Testis (tissue), 5 donors: ENCODE measurements around the gene TTC8. TPM values are rescaled to one million over a fixed set of nuclear protein-coding genes. Genes with fewer than 3 reads are reported as not detected.
"Not testable (repeated sequence)": the region's sequence is repeated elsewhere in the genome, so short reads cannot be mapped to it uniquely, and the experiment has no call there.

Source experiments
- DNase-seq: peaks from one replicate; pipeline ENCODE4 v3.0.0-alpha.2; 2019
- H3K27ac ChIP-seq, 2 donors: fragments of 200-600 bp; sonication (generic); one replicate each; pipeline ENCODE4 v1.5.1; 2019
- H3K27me3 ChIP-seq: fragments of 200-600 bp; sonication (generic); one replicate; pipeline ENCODE4 v1.5.1; 2019
- H3K36me3 ChIP-seq: fragments of 200-600 bp; sonication (generic); one replicate; pipeline ENCODE4 v1.5.1; 2017; ENCODE audit warnings: low read depth; ENCODE audit errors: missing control alignments
- H3K4me1 ChIP-seq: fragments of 200-600 bp; sonication (generic); one replicate; pipeline ENCODE4 v1.5.1; 2019
- H3K4me3 ChIP-seq, 2 donors: fragments of 200-600 bp; sonication (generic); one replicate each; pipeline ENCODE4 v1.5.1; 2017 to 2019
- H3K9me3 ChIP-seq: fragments of 200-600 bp; sonication (generic); one replicate; pipeline ENCODE4 v1.5.1; 2017
- POLR2A ChIP-seq: fragments of 450-650 bp; IDR thresholded peaks from one replicate; pipeline ENCODE4 v1.6.1; 2017; ENCODE audit warnings: antibody characterized with exemption, mild to moderate bottlenecking, moderate library complexity
- WGBS, 2 donors: methylation state at CpG; one replicate each; pipeline ENCODE4 v1.1.5; 2018; 5-methylcytosine and 5-hydroxymethylcytosine counted together
- intact Hi-C: fragments of 100-400 bp; cut with DNase I; formaldehyde crosslinking; loops from one replicate; pipeline ENCODE4 v1.15.1; 2023; ENCODE audit warnings: low total_unique reads
- long read RNA-seq, 2 donors: transcript quantifications; one replicate each; lab custom pipeline, GENCODE V29; 2026
- polyA plus RNA-seq: library from polyadenylated mRNA; stranded (reverse); fragments of 350-450 nt; fragmentation: Illumina TruSeq; extraction: RNeasy Lipid Tissue Mini Kit (QIAGEN cat#74804); gene quantifications from one replicate; pipeline ENCODE4 v1.2.3, GENCODE V29; 2014; ENCODE audit warnings: low read depth, low replicate concordance; ENCODE audit not compliant: insufficient read depth
- total RNA-seq, 2 donors: library from RNA; depleted of rRNA; stranded (reverse); fragments of >200 nt; gene quantifications; one replicate each; pipeline ENCODE4 v1.2.3, GENCODE V29; 2016
- TF ChIP-seq, protein P1 (sequence below), 3 experiments: fragments of 450-650 bp in 2 of 3; fragments of 200-600 bp in 1 of 3; sonication (generic) in 1 of 3; IDR thresholded peaks; one replicate each; pipeline ENCODE4 v1.5.1; 2016 to 2019; ENCODE audit warnings: antibody characterized with exemption in 3 of 3, mild to moderate bottlenecking in 2 of 3, moderate library complexity in 1 of 3

The TTC8 gene
- 100 to 1,000 TPM; 139 to 144 TPM for total RNA-seq
- polyA plus RNA-seq: 67.5 TPM
- long read RNA-seq, donor 1, full-length matches to known transcripts: 8 of 13 reads
- long read RNA-seq, donor 1, partial matches to known transcripts: 5 of 13 reads
- long read RNA-seq, donor 1, other reads (novel, unspliced or antisense): 0 of 13 reads
- long read RNA-seq, donor 2, full-length matches to known transcripts: 18 of 28 reads
- long read RNA-seq, donor 2, partial matches to known transcripts: 10 of 28 reads
- long read RNA-seq, donor 2, other reads (novel, unspliced or antisense): 0 of 28 reads

DNA sequence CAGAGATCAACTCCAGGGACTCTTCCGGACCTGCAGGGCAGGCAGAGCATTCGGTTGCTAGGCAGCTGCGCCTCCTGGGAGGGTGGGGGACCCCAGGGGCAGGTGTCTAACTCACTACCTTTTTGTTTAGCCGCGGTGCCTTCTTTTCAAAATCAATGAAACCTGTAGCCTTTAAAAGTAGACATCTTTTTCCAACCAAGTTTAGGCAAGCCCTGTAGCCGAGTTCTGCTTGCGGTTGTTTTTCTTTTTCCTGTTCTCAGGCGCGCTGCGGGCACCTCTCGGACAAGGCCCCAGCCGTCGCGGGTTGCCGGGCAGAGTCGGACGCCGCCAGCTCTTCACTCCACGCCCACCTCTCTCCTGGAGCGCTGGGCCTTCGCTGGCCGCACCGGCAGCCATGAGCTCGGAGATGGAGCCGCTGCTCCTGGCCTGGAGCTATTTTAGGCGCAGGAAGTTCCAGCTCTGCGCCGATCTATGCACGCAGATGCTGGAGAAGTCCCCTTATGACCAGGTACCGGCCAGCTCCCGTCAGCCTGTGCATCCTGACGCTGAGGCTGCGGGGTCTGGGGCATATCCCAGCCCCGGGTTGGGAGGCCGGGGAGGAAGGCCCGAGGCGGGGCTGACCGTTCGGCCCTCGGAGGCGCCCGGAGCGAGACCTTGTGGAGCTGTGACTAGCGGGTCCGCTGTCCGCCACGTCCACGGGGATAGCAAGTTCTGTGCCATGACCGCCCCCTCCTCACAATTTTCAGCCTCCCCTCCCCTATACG lies at the start of gene TTC8:
TTC8 (plus strand) TSS at position 338 of the 764 bp plus-strand sequence; CDS start at position 395, 57 bp downstream.
- Histone ChIP-seq H3K9me3 (no peaks in the 10 kb centered on the region), H3K4me3 (peak within 1 kb of the TSS; percentile 63 to 79), H3K4me1 (peaks cover 35% of the 10 kb centered on the region), H3K27ac (peak within 1 kb of the TSS; percentile 59 to 92), H3K27me3 (no peaks in the 10 kb centered on the region), H3K36me3 (no peaks in the 10 kb centered on the region)
- 1% methylated on average over 25 to 48 of the region's 50 CpGs for WGBS, 2 donors
- DNase-seq: peak; percentile 94
- no peak for TF ChIP-seq POLR2A
- TF ChIP-seq, protein P1, sequence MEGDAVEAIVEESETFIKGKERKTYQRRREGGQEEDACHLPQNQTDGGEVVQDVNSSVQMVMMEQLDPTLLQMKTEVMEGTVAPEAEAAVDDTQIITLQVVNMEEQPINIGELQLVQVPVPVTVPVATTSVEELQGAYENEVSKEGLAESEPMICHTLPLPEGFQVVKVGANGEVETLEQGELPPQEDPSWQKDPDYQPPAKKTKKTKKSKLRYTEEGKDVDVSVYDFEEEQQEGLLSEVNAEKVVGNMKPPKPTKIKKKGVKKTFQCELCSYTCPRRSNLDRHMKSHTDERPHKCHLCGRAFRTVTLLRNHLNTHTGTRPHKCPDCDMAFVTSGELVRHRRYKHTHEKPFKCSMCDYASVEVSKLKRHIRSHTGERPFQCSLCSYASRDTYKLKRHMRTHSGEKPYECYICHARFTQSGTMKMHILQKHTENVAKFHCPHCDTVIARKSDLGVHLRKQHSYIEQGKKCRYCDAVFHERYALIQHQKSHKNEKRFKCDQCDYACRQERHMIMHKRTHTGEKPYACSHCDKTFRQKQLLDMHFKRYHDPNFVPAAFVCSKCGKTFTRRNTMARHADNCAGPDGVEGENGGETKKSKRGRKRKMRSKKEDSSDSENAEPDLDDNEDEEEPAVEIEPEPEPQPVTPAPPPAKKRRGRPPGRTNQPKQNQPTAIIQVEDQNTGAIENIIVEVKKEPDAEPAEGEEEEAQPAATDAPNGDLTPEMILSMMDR (IDR thresholded peaks at IDR 0.05): no peak
- intact Hi-C loops: no loop called here

DNA sequence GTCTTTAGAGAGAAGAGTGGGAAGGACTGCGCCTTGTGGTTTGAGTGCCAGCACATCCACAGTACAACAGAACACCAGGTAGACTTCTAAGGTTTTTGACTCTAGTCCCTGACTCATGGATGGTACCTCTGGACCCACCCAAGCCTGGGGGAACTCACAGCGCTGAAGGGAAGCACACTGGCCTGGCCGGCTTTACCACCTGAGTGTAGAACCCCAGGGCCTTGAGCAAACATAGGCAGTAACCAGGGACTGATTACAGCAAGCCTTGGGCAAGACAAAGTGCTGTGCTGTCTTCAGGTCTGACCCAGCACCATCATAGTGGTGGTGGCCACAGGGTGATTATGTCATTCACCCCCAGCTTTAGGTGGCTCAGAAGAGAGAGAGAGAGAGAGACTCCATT lies 48.9 kb upstream of the TTC8 start:
- Histone ChIP-seq H3K27me3 (no peaks in the 10 kb centered on the region), H3K36me3 (no peaks in the 10 kb centered on the region), H3K9me3 (no peaks in the 10 kb centered on the region), H3K4me3 (no peak overlapping the region), H3K4me1 (no peaks in the 10 kb centered on the region), H3K27ac (no peak overlapping the region)
- intact Hi-C loops: no loop called here
- WGBS, 2 donors: 67 to 94% methylated on average over 1 to 3 of the region's 3 CpGs
- DNase-seq: no peak
- TF ChIP-seq, protein P1 (IDR thresholded peaks at IDR 0.05): no peak
- TF ChIP-seq POLR2A: no peak

- Histone ChIP-seq H3K27me3 (no peaks in the 10 kb centered on the region), H3K27ac (no peak overlapping the region), H3K9me3 (no peaks in the 10 kb centered on the region), H3K4me3 (no peak overlapping the region), H3K4me1 (peaks cover 6% of the 10 kb centered on the region), H3K36me3 (no peaks in the 10 kb centered on the region)
- intact Hi-C loops: no loop called here
- 93 to 95% methylated on average over 1 of the region's 1 CpG for WGBS, 2 donors
- no peak for DNase-seq
- TF ChIP-seq POLR2A: no peak
- TF ChIP-seq, protein P1 (IDR thresholded peaks at IDR 0.05): no peak
These were observed 38.5 kb upstream of the TTC8 start for GRCh38 chr14:88785911-88786310.

GRCh38 chr14:88786715-88787114 lies 37.7 kb upstream of the TTC8 start:
- Histone ChIP-seq H3K27me3 (no peaks in the 10 kb centered on the region), H3K36me3 (no peaks in the 10 kb centered on the region), H3K9me3 (no peaks in the 10 kb centered on the region), H3K4me3 (no peak overlapping the region), H3K4me1 (peaks cover 6% of the 10 kb centered on the region), H3K27ac (no peak overlapping the region)
- no peak for DNase-seq
- WGBS, 2 donors: 88 to 92% methylated on average over 4 of the region's 4 CpGs
- intact Hi-C loops: no loop called here
- no peak for TF ChIP-seq POLR2A
- TF ChIP-seq, protein P1 (IDR thresholded peaks at IDR 0.05): no peak

- DNase-seq, H3K9me3 ChIP-seq, H3K4me3 ChIP-seq, intact Hi-C loops, H3K36me3 ChIP-seq, H3K27me3 ChIP-seq, H3K27ac ChIP-seq: not testable (repeated sequence)
- H3K4me1 ChIP-seq: peaks cover 12% of the 10 kb centered on the region
These were observed 34.9 kb upstream of the TTC8 start for GRCh38 chr14:88789573-88789972.
